ENCODE measurements around the gene GNGT2.

GRCh38 chr17:49258394-49258793, 48.0 kb upstream of the GNGT2 start:
- TF ChIP-seq CTCF (conservative IDR thresholded peaks at IDR 0.05; ENCODE audit: low read length) (no peak), EZH2phosphoT487 (IDR thresholded peaks at IDR 0.05; ENCODE audit: borderline replicate concordance) (no peak)

All from Loucy (cell line).